SK-N-SH treated with all-trans-retinoic acid at 6 μM for 48 hours (cell line): ENCODE results near the gene SERPINA10.

Experiments used
- ARNTL ChIP-seq: fragments of 450-650 bp; formaldehyde crosslinking; IDR thresholded peaks from 2 replicates; pipeline ENCODE4 v1.5.0; 2020; ENCODE audit warnings: low read depth, mild to moderate bottlenecking, moderate library complexity, borderline replicate concordance
- CSDC2 ChIP-seq: fragments of 250-450 bp; sonication (Bioruptor Pico); IDR thresholded peaks from 2 replicates; pipeline ENCODE4 v1.5.0; 2020; ENCODE audit warnings: mild to moderate bottlenecking, moderate library complexity
- ZFP30 ChIP-seq: fragments of 450-650 bp; formaldehyde crosslinking; IDR thresholded peaks from 2 replicates; pipeline ENCODE4 v1.5.0; 2022; ENCODE audit warnings: mild to moderate bottlenecking, moderate library complexity
- TF ChIP-seq, protein P1 (sequence below): fragments of 250-450 bp; sonication (Bioruptor Pico); IDR thresholded peaks from 2 replicates; pipeline ENCODE4 v1.8.0; 2020; ENCODE audit warnings: mild to moderate bottlenecking, moderate library complexity, borderline replicate concordance
- TF ChIP-seq, protein P2 (sequence below): fragments of 250-450 bp; sonication (Bioruptor Pico); IDR thresholded peaks from 2 replicates; pipeline ENCODE4 v1.8.0; 2021; ENCODE audit warnings: low read depth, mild to moderate bottlenecking, moderate library complexity, borderline replicate concordance

DNA sequence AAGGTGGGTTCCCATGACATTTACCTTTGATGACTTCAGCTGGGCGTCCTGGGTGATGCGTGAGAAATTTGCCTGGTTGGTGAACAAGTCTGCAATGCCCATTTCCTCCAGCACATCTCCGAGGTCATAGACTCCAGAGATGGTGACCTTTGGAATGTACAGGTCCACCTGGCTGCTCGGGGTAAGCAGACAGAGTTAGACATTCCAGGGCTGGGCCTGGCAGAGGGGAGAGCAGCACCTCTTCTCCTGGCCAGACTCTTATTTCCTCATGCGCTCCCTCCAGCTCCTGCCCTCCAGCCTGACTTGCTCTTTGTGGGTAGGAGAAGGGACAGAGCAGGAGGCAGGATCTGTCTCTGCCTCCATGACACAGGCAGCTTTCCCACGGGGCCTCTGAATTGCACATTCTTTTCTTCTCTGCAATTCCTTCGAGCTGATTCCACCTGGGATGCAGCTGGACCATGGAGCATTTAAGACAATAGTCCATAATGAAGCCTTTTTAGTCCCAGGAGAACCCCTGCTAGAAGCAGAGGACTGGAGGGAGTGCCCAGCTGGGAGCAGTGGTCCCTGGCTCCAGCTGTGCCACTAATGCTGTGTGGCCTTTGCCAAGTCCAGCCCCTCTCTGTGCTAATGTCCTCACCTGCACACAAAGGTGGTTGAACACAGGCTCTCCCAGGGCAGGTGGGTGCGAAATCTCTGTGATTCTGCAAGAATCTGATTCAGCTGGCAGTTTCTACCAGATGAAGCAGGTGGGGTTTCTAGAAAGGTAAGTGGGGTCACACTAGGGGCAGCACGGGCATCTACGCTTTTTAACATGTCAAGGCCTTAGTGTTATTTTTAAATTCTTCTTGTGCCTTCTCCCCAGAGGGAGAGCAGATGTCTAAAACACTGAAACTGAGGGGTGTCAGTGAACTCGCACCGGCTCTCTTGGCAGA is 13.2 kb upstream of the SERPINA10 start:
- TF ChIP-seq CSDC2 (CRISPR knock-in tag) (no peak), ZFP30 (CRISPR knock-in tag) (no peak), ARNTL (CRISPR knock-in tag) (no peak)
- TF ChIP-seq, protein P1, sequence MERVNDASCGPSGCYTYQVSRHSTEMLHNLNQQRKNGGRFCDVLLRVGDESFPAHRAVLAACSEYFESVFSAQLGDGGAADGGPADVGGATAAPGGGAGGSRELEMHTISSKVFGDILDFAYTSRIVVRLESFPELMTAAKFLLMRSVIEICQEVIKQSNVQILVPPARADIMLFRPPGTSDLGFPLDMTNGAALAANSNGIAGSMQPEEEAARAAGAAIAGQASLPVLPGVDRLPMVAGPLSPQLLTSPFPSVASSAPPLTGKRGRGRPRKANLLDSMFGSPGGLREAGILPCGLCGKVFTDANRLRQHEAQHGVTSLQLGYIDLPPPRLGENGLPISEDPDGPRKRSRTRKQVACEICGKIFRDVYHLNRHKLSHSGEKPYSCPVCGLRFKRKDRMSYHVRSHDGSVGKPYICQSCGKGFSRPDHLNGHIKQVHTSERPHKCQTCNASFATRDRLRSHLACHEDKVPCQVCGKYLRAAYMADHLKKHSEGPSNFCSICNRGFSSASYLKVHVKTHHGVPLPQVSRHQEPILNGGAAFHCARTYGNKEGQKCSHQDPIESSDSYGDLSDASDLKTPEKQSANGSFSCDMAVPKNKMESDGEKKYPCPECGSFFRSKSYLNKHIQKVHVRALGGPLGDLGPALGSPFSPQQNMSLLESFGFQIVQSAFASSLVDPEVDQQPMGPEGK (CRISPR knock-in tag): no peak
- TF ChIP-seq, protein P2, sequence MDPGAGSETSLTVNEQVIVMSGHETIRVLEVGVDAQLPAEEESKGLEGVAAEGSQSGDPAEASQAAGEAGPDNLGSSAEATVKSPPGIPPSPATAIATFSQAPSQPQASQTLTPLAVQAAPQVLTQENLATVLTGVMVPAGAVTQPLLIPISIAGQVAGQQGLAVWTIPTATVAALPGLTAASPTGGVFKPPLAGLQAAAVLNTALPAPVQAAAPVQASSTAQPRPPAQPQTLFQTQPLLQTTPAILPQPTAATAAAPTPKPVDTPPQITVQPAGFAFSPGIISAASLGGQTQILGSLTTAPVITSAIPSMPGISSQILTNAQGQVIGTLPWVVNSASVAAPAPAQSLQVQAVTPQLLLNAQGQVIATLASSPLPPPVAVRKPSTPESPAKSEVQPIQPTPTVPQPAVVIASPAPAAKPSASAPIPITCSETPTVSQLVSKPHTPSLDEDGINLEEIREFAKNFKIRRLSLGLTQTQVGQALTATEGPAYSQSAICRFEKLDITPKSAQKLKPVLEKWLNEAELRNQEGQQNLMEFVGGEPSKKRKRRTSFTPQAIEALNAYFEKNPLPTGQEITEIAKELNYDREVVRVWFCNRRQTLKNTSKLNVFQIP (CRISPR knock-in tag): no peak
